Brain pericyte (primary cell): ENCODE data around the gene ZFYVE9.
"Not testable (repeated sequence)": the region's sequence is repeated elsewhere in the genome, so short reads cannot be mapped to it uniquely, and the experiment has no call there.

Experiments
- DNase-seq: peaks from one replicate; pipeline ENCODE4 v3.0.0-alpha.2; 2012; ENCODE audit warnings: low read depth, low spot score

Gene ZFYVE9

GRCh38 chr1:52191395-52191965 is 49.6 kb downstream of the ZFYVE9 start:
- DNase-seq: no peak

- no peak for DNase-seq
Measured at GRCh38 chr1:52192024-52192423, 50.1 kb downstream of the ZFYVE9 start.

DNA sequence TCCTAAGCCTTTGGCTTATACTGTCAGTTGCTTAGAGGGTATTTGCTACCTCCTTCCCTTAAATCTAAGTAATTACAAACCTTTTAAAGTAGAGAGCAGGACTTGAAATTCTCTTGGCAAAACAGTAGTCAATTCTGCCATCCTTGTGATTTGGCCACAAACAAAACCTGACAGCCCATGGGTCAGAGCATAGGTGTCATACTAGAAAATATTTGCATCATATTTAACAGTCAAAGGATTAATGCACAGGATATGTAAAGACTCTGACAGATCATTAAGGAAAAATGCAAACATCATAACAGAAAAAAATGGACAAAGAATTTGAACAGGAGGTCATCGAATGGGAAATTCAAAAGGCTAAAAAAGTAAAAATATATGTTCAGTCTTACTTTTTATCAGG is 50.5 kb downstream of the ZFYVE9 start:
- DNase-seq: no peak

- no peak for DNase-seq
Measured at GRCh38 chr1:52193985-52194384, 52.1 kb downstream of the ZFYVE9 start.

GRCh38 chr1:52195161-52195560 is 53.3 kb downstream of the ZFYVE9 start:
- no peak for DNase-seq

GRCh38 chr1:52203935-52204625 is 62.2 kb downstream of the ZFYVE9 start:
- DNase-seq: no peak

DNA sequence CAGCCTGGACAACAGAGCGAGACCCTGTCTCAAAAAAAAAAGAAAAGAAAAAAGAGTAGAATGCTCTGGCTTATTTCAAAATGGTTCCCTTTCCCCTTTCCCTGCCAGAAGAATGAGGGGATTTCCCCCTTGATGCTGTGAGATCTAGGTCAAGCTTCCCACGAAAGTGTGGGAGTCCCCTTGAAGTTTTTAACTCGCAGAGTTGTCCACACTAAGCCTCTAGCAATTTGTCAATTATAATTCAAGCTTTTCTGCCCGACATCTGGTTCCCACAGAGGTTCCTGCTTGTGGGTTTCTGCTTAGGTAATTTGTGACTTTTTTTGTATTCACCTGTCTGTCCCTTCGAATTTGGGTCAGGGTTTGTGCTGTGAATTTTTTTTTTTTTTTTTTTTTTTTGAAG is 62.8 kb downstream of the ZFYVE9 start:
- no peak for DNase-seq

GRCh38 chr1:52206686-52207085 is 64.8 kb downstream of the ZFYVE9 start:
- not testable (repeated sequence) for DNase-seq

DNA sequence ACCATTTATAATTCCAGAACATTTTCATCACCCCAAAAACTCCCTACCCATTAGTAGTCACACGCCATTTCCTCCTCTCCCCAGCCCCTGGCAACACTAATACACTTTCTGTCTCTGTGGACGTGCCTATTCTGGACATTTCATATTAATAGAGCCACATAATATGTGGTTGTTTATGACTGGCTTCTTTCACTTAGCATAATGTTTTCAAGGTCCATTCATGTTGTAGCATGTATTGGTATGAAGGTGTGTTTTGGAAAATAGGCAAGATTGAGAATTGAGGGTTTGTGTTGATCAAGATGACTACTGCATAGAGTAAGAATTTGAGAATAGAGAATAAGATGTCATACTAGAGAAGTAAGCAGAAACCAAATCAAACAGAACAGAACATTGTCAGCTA is 67.5 kb downstream of the ZFYVE9 start:
- DNase-seq: no peak

DNA sequence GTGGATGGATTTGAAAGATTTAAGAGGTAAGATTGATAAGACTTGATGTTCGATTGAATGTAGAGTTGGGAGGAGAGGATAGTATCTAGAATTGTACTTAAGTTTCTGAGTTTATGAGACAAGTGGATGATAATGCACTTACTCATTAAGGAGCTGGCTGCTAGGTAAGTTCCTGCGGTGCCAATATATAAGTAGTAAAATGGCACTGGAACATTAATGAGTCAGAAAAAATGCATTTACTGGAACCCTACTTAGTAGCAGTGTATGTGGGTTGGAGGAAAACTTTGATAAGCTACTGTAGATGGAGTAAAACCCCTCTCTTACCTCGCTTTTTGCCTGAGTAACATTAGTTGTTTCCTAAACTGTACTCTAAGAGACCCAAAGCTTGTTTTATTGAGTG is 68.2 kb downstream of the ZFYVE9 start:
- DNase-seq: no peak

DNA sequence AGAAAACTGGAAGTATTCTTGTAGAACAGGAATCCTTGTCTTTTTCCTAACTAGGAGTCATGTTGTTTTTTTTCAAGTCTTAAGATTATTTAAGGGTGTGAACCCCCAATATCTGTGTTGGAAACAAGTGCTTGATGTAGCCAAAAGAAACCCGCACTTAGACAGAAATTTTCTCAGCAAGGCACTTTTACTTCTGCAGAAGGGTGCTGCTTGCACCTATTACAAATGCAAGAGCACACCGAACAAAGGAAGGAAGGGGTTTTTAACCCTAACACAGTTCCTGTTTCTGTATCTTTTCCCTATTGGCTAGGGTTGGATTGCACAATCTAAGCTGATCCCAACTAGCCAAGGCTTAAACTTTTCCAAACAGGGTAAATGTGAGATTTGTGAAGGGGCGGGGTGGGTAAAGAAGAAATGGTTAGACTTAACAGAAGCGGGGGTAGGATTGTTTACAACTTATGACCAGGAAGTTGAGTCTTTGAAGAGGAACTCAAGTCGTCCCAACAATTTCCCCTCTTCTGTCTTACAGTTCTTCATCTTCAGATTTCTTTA is 75.1 kb downstream of the ZFYVE9 start:
- no peak for DNase-seq

- no peak for DNase-seq
Measured at GRCh38 chr1:52225174-52225573, 83.3 kb downstream of the ZFYVE9 start.

DNA sequence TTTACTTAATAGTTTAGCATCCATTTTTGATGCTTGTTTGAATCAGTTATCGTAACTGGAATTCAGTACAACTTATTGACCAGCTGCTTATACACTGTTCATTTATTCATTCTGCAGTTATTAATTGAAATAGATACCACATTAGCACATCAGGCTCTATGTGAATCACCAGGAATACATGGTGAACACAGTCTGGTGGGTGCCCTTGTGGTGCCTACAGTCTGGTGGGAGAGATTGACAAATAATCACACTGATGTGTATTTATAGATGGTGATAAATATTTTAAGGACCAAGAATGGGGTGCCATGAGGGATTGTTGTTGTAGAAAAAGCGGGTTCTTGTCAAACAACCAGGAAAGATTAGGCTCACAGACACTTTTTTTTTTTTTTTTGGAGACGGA is 87.6 kb downstream of the ZFYVE9 start:
- DNase-seq: no peak

DNA sequence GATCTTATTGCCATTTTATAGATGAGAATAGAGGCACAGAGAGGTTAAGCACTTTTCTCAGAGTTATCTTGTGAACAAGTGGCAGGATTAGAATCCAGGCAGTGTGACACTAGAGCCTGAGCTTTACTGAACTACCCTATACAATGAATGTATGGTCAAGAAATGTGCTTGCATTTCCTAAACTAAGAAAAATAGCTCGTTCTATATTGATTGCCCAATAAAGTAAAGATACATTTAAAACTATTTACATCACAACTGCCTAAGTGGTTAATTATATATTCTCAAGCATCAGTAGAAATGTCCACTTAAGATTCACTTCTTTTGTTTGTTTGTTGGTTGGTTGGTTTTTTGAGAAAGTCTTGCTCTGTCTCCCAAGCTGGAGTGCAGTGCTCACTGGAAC is 91.6 kb downstream of the ZFYVE9 start:
- DNase-seq: no peak

DNA sequence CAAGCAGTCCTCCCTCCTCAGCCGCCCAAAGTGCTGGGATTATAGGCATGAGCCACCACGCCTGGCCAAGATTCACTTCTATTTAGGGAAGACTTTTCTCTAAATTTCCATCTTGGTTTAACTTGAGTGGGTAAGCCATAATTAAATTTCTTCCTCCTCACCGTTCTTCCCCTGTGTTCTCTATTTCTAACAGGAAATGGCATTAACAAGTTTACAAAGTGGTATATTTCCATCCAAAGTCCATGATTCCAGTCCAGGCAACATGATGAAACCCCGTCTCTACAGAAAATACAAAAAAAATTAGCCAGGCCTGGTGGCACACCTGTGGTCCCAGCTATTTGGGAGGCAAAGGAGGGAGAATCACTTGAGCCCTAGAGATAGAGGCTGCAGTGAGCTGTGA is 92.1 kb downstream of the ZFYVE9 start:
- DNase-seq: no peak

- DNase-seq: no peak
Measured at GRCh38 chr1:52234708-52235107, 92.8 kb downstream of the ZFYVE9 start.

DNA sequence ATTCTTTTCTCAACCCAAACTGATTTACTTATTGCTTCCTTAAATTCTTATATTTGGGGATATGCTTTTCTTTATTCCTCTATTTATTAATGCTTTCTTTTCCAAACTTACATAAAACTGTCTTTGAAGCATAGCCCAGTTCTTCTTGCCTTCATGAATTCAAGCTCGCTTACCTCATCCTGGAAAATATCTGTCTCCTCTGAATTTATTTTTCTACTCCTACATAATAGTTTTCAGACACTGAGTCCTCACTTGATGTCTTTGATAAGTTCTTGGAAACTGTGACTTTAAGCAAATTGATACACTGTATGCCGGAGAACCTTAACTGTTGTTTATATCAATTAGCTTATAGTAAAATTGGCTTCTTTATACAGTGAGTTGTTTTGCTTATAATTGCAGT is 93.8 kb downstream of the ZFYVE9 start:
- no peak for DNase-seq

- DNase-seq: no peak
Measured at GRCh38 chr1:52237430-52237829, 95.5 kb downstream of the ZFYVE9 start.

- DNase-seq: no peak
Measured at GRCh38 chr1:52238474-52238873, 96.6 kb downstream of the ZFYVE9 start.

DNA sequence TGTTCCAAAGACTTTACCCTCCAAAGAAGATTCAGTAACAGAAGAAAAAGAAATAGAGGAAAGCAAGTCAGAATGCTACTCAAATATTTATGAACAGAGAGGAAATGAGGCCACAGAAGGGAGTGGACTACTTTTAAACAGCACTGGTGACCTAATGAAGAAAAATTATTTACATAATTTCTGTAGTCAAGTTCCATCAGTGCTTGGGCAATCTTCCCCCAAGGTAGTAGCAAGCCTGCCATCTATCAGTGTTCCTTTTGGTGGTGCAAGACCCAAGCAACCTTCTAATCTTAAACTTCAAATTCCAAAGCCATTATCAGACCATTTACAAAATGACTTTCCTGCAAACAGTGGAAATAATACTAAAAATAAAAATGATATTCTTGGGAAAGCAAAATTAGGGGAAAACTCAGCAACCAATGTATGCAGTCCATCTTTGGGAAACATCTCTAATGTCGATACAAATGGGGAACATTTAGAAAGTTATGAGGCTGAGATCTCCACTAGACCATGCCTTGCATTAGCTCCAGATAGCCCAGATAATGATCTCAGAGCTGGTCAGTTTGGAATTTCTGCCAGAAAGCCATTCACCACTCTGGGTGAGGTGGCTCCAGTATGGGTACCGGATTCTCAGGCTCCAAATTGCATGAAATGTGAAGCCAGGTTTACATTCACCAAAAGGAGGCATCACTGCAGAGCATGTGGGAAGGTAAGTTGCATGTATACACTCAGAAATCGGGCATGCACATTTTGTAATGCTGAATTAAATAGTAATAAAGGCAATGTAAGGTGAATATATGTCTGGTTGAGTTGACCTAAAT is 97.2 kb downstream of the ZFYVE9 start:
- DNase-seq: no peak

- DNase-seq: no peak
Measured at GRCh38 chr1:52239708-52240001, 97.8 kb downstream of the ZFYVE9 start.

DNA sequence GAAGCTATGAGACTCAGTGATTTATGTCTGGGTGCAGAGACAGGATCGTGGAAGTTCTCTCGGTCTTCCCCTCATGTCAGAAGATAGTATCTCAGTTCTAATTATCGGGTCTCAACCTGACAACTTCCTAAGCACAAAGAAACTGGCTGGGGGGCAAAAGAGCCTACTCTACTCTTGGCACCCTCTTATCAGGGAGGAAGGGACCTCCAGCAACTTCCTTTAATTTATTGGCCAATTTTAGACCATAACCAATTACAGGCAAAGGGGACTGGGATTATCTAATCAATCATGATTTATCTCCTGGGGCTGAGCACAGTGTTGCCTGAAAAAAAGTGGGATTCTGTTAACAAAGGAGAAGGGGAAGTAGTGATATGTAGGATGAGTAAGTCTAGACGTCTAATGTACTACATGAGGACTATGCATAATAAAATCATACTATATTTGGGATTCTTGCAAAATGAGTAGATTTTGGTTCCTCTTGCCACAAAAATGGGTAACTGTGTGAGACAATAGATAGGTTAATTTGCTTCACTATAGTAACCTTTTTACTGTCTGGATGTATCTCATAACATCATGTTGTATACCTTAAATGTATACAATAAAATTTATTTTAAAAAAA is 98.8 kb downstream of the ZFYVE9 start:
- no peak for DNase-seq
